Heart right ventricle (tissue), 16 donors: Measurements from ENCODE around the gene ADAMTSL4. TPM values are rescaled to one million over a fixed set of nuclear protein-coding genes. Genes with fewer than 3 reads are reported as not detected.

Experiments
- ATAC-seq, 8 donors: fragments of 200-7000 bp; cut with Tn5 transposase; one replicate each; pipeline ENCODE4 v1.9.1; 2020; ENCODE audit warnings: mild to moderate bottlenecking in 8 of 8, moderate library complexity in 8 of 8, moderate number of reproducible peaks in 1 of 8
- DNase-seq, 2 donors: peaks; one replicate each; pipeline ENCODE4 v3.0.0-alpha.2; 2020
- H3K27ac ChIP-seq, 10 donors: fragments of 200-600 bp; sonication (generic) in 2 of 10; one replicate each; pipeline versions ENCODE4 v1.5.0 to v1.8.0; 2020 to 2022; ENCODE audit warnings: mild to moderate bottlenecking in 3 of 10
- H3K27me3 ChIP-seq, 7 donors: fragments of 200-600 bp; one replicate each; pipeline ENCODE4 v1.8.0; 2021 to 2022; ENCODE audit warnings: mild to moderate bottlenecking in 2 of 7
- H3K36me3 ChIP-seq, 9 donors: fragments of 200-600 bp; sonication (generic) in 1 of 9; one replicate each; pipeline versions ENCODE4 v1.5.0 to v1.8.0; 2020 to 2022; ENCODE audit warnings: mild to moderate bottlenecking in 2 of 9
- H3K4me1 ChIP-seq, 9 donors: fragments of 200-600 bp; sonication (generic) in 1 of 9; one replicate each; pipeline versions ENCODE4 v1.5.0 to v1.8.0; 2020 to 2022; ENCODE audit warnings: mild to moderate bottlenecking in 4 of 9
- H3K4me3 ChIP-seq, 10 donors: fragments of 200-600 bp; sonication (generic) in 2 of 10; one replicate each; pipeline versions ENCODE4 v1.5.0 to v1.8.0; 2020 to 2022; ENCODE audit warnings: mild to moderate bottlenecking in 7 of 10, moderate library complexity in 2 of 10
- H3K9me3 ChIP-seq, 11 donors: fragments of 200-600 bp in 10 of 11; sonication (generic) in 2 of 11; one replicate each; pipeline versions ENCODE4 v1.5.0 to v1.8.0; 2013 to 2022; ENCODE audit warnings: mild to moderate bottlenecking in 2 of 11, control low read depth in 1 of 11, moderate library complexity in 1 of 11
- WGBS, 2 donors: extraction: QIAGEN DNeasy Blood & Tissue Kit; methylation state at CpG; one replicate each; pipeline ENCODE4 v1.1.7; 2013; ENCODE audit warnings: inconsistent platforms in 1 of 2; 5-methylcytosine and 5-hydroxymethylcytosine counted together
- intact Hi-C, 10 donors: fragments of 100-400 bp; cut with DNase I; formaldehyde crosslinking; loops; one replicate each; pipeline versions ENCODE4 v1.11.1 to v1.14.2; 2022
- polyA plus RNA-seq, 2 donors: library from polyadenylated mRNA; stranded (reverse); fragments of 200-250 nt; gene quantifications; one replicate each; pipeline ENCODE4 v1.2.3, GENCODE V29; 2013
- total RNA-seq, 10 donors: library from RNA; stranded (reverse); fragmentation: NEBNext Ultra II Directional in 3 of 10; extraction: Animal tissue kit (Norgen Biotek cat#: 25700) in 3 of 10; gene quantifications; one replicate each; pipeline versions ENCODE4 v1.2.1 to v1.2.4, GENCODE V29; 2021 to 2023
- TF ChIP-seq, protein P1 (sequence below), 9 donors: fragments of 200-600 bp; sonication (generic) in 2 of 9; IDR thresholded peaks; one replicate each; pipeline versions ENCODE4 v1.5.0 to v1.8.0; 2021 to 2022; ENCODE audit warnings: antibody characterized with exemption in 9 of 9, mild to moderate bottlenecking in 5 of 9, moderate library complexity in 1 of 9
- donor health status: Arrhythmogenic right ventricular cardiomyopathy.
- donor health status: ischemic (EF 13 %, LVEDD 7.1; RV severe dilation, severe dysfunction).
- donor health status: healthy with polysubstance abuse.
- donor health status: DM: no; HTN: yes; CAD: no.
- donor health status: DM: no; HTN: no; CAD: no.
- donor health status: ischemic (EF 25% LVEDD 6.9; RV normal size, moderate dysfunction).
- donor health status: ischemic (EF 25% LVEDD 5.7; RV mildly dilated, moderate dysfunction).
- donor health status: healthy.
- donor health status: DM: yes; HTN: yes; CAD: no.
- donor health status: Ischemic cardiomyopathy.
- donor health status: ischemic (EF 35%, LVEDD 5.7; RV mildly dilated, moderate dysfunction).
- donor health status: nonischemic (EF 11% LVEDD 7.7; RV severe dilation, severe dysfunction).
- donor health status: DM: yes; HTN: yes; CAD: no.
- donor health status: PGD.
- donor health status: ischemic (EF 29% LVEDD 5.4; RV normal size, mild dysfunction).
- donor health status: nonischemic (EF 23%, LVEDD 6.1; RV moderate dilation, normal function).

Gene ADAMTSL4
- total and polyA plus RNA-seq, 12 donors, result 22.2 to 86.5 (median 44.6) TPM

DNA sequence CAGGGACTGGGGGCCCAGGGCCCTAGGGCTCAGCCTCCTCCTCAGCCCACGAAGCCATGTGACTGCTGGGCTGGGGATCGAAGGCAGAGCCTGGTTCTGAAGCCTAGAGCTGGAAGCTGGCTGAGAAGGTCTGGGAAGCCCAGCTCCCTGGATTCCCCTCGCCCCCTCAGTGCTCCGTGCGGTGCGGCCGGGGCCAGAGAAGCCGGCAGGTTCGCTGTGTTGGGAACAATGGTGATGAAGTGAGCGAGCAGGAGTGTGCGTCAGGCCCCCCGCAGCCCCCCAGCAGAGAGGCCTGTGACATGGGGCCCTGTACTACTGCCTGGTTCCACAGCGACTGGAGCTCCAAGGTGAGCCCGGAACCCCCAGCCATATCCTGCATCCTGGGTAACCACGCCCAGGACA lies 9.1 kb downstream of the ADAMTSL4 start:
- Histone ChIP-seq H3K4me3 (peak overlapping the region in 6 of 10 donors; percentile 24 to 39 (median 34)), H3K27me3 (no peaks in the 10 kb centered on the region), H3K36me3 (peaks cover 0 to 46% (median 0%) of the 10 kb centered on the region in 9 donors), H3K9me3 (no peaks in the 10 kb centered on the region), H3K27ac (peak overlapping the region in 8 of 10 donors; percentile 13 to 100 (median 100)), H3K4me1 (peaks cover 27 to 52% (median 42%) of the 10 kb centered on the region in 9 donors)
- intact Hi-C loops, result loop anchor here in 3 of 10 donors (10.0 kb wide), 2 partner anchors 246 to 256 kb away; partner anchors contain the start of gene CTSK (in 1 of the 3)
- TF ChIP-seq, protein P1, sequence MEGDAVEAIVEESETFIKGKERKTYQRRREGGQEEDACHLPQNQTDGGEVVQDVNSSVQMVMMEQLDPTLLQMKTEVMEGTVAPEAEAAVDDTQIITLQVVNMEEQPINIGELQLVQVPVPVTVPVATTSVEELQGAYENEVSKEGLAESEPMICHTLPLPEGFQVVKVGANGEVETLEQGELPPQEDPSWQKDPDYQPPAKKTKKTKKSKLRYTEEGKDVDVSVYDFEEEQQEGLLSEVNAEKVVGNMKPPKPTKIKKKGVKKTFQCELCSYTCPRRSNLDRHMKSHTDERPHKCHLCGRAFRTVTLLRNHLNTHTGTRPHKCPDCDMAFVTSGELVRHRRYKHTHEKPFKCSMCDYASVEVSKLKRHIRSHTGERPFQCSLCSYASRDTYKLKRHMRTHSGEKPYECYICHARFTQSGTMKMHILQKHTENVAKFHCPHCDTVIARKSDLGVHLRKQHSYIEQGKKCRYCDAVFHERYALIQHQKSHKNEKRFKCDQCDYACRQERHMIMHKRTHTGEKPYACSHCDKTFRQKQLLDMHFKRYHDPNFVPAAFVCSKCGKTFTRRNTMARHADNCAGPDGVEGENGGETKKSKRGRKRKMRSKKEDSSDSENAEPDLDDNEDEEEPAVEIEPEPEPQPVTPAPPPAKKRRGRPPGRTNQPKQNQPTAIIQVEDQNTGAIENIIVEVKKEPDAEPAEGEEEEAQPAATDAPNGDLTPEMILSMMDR (IDR thresholded peaks at IDR 0.05), result no peak
- DNase-seq (no peak), ATAC-seq (no peak)
- WGBS, 2 donors, result 82 to 83% methylated on average over 15 of the region's 15 CpGs

DNA sequence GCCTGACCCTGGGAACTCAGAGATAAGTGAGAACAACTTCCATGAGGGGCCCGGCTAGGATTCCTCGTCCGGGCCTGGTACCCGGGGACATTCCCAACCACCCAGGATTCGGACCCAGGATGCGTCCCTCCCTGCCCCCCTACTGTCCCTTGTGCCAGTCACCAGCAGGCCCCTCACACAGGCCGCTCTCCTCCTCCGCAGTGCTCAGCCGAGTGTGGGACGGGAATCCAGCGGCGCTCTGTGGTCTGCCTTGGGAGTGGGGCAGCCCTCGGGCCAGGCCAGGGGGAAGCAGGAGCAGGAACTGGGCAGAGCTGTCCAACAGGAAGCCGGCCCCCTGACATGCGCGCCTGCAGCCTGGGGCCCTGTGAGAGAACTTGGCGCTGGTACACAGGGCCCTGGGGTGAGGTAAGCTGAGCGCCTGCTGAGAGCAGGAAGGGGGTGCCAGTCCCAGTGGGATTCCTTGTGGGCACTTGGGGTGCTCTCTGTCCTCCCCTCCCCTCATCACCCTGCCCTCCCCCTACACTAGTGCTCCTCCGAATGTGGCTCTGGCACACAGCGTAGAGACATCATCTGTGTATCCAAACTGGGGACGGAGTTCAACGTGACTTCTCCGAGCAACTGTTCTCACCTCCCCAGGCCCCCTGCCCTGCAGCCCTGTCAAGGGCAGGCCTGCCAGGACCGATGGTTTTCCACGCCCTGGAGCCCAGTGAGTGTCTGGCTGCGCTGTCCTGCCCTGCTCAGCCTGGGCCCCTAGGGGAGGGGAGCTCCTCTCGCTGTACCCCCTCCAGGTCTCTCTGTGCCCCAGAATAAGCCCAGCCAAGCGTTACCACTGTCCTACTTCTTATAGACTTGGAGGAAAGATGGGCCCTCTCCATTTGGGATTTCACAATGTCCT lies 9.8 kb downstream of the ADAMTSL4 start:
- TF ChIP-seq, protein P1 (IDR thresholded peaks at IDR 0.05), result no peak
- Histone ChIP-seq H3K36me3 (peaks cover 0 to 46% (median 0%) of the 10 kb centered on the region in 9 donors), H3K27ac (peak overlapping the region in 8 of 10 donors; percentile 91 to 100 (median 100)), H3K9me3 (no peaks in the 10 kb centered on the region), H3K27me3 (no peaks in the 10 kb centered on the region), H3K4me3 (peak overlapping the region in 6 of 10 donors; percentile 24 to 39 (median 34)), H3K4me1 (peaks cover 34 to 58% (median 49%) of the 10 kb centered on the region in 9 donors)
- ATAC-seq (peak in 1 of 8 donors; percentile 4), DNase-seq (peak in 1 of 2 donors; percentile 65)
- WGBS, 2 donors, result 61 to 64% methylated on average over 28 of the region's 28 CpGs
- intact Hi-C loops, result loop anchor here in 3 of 10 donors (10.0 kb wide), 2 partner anchors 246 to 256 kb away; partner anchors contain the start of gene CTSK (in 1 of the 3)

DNA sequence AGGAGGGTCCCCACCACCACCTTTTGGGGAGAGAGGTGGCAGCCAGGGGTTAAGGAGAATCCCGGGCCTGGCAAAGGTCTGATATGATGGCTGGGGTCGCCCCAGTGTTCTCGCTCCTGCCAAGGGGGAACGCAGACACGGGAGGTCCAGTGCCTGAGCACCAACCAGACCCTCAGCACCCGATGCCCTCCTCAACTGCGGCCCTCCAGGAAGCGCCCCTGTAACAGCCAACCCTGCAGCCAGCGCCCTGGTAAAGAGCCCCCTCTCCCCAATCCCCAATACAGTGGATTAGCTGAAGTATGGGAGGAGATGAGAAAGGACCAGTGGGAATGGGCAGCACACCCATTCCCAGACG lies 10.4 kb downstream of the ADAMTSL4 start:
- no peaks in the 10 kb centered on the region for H3K9me3 ChIP-seq
- H3K27me3 ChIP-seq, result no peaks in the 10 kb centered on the region
- WGBS, 2 donors, result 70 to 73% methylated on average over 10 of the region's 10 CpGs
- ATAC-seq (no peak), DNase-seq (no peak)
- H3K36me3 ChIP-seq, result peaks cover 0 to 42% (median 0%) of the 10 kb centered on the region in 9 donors
- intact Hi-C loops, result loop anchor here (2.0 to 10.0 kb wide), 12 partner anchors 19 to 255 kb away; partner anchors contain the start of genes CTSK (in 2 of the 10), ENSA (in 2 of the 10), GOLPH3L (in 2 of the 10) and MCL1 (in 2 of the 10)
- H3K4me1 ChIP-seq, result peaks cover 34 to 64% (median 54%) of the 10 kb centered on the region in 9 donors
- H3K4me3 ChIP-seq, result peak overlapping the region in 4 of 10 donors; percentile 32 to 61 (median 38)
- peak overlapping the region in 9 of 10 donors; percentile 91 to 100 (median 100) for H3K27ac ChIP-seq
- TF ChIP-seq, protein P1 (IDR thresholded peaks at IDR 0.05), result no peak

DNA sequence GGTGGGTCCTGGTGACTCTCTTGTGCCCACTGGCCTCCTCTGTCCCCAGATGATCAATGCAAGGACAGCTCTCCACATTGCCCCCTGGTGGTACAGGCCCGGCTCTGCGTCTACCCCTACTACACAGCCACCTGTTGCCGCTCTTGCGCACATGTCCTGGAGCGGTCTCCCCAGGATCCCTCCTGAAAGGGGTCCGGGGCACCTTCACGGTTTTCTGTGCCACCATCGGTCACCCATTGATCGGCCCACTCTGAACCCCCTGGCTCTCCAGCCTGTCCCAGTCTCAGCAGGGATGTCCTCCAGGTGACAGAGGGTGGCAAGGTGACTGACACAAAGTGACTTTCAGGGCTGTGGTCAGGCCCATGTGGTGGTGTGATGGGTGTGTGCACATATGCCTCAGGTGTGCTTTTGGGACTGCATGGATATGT lies 10.8 kb downstream of the ADAMTSL4 start:
- peak overlapping the region; percentile 91 to 100 (median 100) for H3K27ac ChIP-seq
- peak; percentile 73 to 79 for DNase-seq
- H3K36me3 ChIP-seq, result peaks cover 0 to 40% (median 0%) of the 10 kb centered on the region in 9 donors
- peak overlapping the region in 6 of 10 donors; percentile 56 to 64 (median 60) for H3K4me3 ChIP-seq
- TF ChIP-seq, protein P1 (IDR thresholded peaks at IDR 0.05), result peak; percentile 87 to 96 (median 92)
- ATAC-seq, result peak in 6 of 8 donors; percentile 9 to 30 (median 19)
- no peaks in the 10 kb centered on the region for H3K27me3 ChIP-seq
- no peaks in the 10 kb centered on the region for H3K9me3 ChIP-seq
- H3K4me1 ChIP-seq, result peaks cover 34 to 68% (median 58%) of the 10 kb centered on the region in 9 donors
- intact Hi-C loops, result loop anchor here (2.0 to 10.0 kb wide), 12 partner anchors 19 to 255 kb away; partner anchors contain the start of genes ENSA (in 2 of the 10), GOLPH3L (in 2 of the 10), MCL1 (in 2 of the 10) and CTSK (in 1 of the 10)
- 30 to 31% methylated on average over 9 of the region's 9 CpGs for WGBS, 2 donors
